Left lung (tissue), 10 donors: ENCODE data around the gene BDKRB2. TPM values are rescaled to one million over a fixed set of nuclear protein-coding genes. Genes with fewer than 3 reads are reported as not detected.

Experiments used
- ATAC-seq: fragments of 200-7000 bp; cut with Tn5 transposase; one replicate; pipeline ENCODE4 v1.9.1; 2020; ENCODE audit warnings: moderate library complexity
- DNase-seq, 4 donors: peaks; one replicate each; pipeline ENCODE4 v3.0.0-alpha.2; 2013 to 2020
- H3K27ac ChIP-seq, 2 donors: fragments of 200-600 bp; sonication (generic) in 1 of 2; one replicate each; pipeline versions ENCODE4 v1.5.0 to v1.8.0; 2020 to 2021
- H3K27me3 ChIP-seq, 2 donors: fragments of 200-600 bp; sonication (generic) in 1 of 2; one replicate each; pipeline versions ENCODE4 v1.5.0 to v1.8.0; 2020 to 2021
- H3K36me3 ChIP-seq, 2 donors: fragments of 200-600 bp; sonication (generic) in 1 of 2; one replicate each; pipeline versions ENCODE4 v1.5.0 to v1.8.0; 2020 to 2021
- H3K4me1 ChIP-seq, 2 donors: fragments of 200-600 bp; one replicate each; pipeline ENCODE4 v1.8.0; 2021
- H3K4me3 ChIP-seq, 2 donors: fragments of 200-600 bp; sonication (generic) in 1 of 2; one replicate each; pipeline versions ENCODE4 v1.5.0 to v1.8.0; 2020 to 2021; ENCODE audit warnings: mild to moderate bottlenecking in 1 of 2
- H3K9me3 ChIP-seq, 2 donors: fragments of 200-600 bp; sonication (generic) in 1 of 2; one replicate each; pipeline versions ENCODE4 v1.5.0 to v1.8.0; 2020 to 2021
- intact Hi-C, 2 donors: fragments of 100-400 bp; cut with DNase I; formaldehyde crosslinking; loops; one replicate each; pipeline versions ENCODE4 v1.11.2 to v1.14.2; 2022
- polyA plus RNA-seq, 6 donors: library from polyadenylated mRNA; unstranded; fragments of 120-200 nt; gene quantifications; one replicate each; pipeline ENCODE4 v1.2.1, GENCODE V29; 2013; ENCODE audit not compliant: insufficient read length in 6 of 6
- total RNA-seq, 2 donors: library from RNA; stranded (reverse); fragmentation: NEBNext Ultra II Directional; extraction: Animal tissue kit (Norgen Biotek cat#: 25700); gene quantifications; one replicate each; pipeline ENCODE4 v1.2.1, GENCODE V29; 2021
- TF ChIP-seq, protein P1 (sequence below), 2 donors: fragments of 200-600 bp; sonication (generic) in 1 of 2; IDR thresholded peaks; one replicate each; pipeline versions ENCODE4 v1.5.0 to v1.8.0; 2021; ENCODE audit warnings: antibody characterized with exemption in 2 of 2
- donor health status: DM: no; HTN: yes; CAD: no.
- donor health status: DM: no; HTN: no; CAD: no.

The BDKRB2 gene
- total and polyA plus RNA-seq, 8 donors: 0.80 to 1.9 (median 1.2) TPM

DNA sequence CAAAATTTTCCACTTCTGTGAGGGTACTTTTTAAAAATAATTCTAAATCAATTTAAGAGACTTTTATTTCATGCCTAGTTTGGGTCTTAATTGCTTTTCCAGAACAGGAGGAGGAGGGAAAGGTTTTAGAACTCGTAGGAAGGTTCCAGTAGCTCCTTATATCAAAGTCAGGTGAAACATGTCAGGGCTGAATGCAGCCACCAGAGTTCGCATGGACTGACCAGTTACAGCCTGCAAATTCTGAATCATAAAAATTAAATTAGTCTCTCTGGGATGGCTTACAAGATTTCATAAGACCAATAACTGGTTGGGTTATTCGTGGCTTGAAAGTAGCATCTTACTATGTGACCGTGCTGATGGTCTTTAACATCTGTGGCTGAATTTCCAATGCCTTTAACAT is 51.8 kb downstream of the BDKRB2 start:
- ATAC-seq (no peak), DNase-seq (peak in 1 of 4 donors; percentile 3)
- TF ChIP-seq, protein P1, sequence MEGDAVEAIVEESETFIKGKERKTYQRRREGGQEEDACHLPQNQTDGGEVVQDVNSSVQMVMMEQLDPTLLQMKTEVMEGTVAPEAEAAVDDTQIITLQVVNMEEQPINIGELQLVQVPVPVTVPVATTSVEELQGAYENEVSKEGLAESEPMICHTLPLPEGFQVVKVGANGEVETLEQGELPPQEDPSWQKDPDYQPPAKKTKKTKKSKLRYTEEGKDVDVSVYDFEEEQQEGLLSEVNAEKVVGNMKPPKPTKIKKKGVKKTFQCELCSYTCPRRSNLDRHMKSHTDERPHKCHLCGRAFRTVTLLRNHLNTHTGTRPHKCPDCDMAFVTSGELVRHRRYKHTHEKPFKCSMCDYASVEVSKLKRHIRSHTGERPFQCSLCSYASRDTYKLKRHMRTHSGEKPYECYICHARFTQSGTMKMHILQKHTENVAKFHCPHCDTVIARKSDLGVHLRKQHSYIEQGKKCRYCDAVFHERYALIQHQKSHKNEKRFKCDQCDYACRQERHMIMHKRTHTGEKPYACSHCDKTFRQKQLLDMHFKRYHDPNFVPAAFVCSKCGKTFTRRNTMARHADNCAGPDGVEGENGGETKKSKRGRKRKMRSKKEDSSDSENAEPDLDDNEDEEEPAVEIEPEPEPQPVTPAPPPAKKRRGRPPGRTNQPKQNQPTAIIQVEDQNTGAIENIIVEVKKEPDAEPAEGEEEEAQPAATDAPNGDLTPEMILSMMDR (IDR thresholded peaks at IDR 0.05): no peak
- H3K27me3 ChIP-seq: peaks cover 0 to 22% of the 10 kb centered on the region in 2 donors
- peak overlapping the region in 1 of 2 donors; percentile 45 for H3K27ac ChIP-seq
- no peaks in the 10 kb centered on the region for H3K36me3 ChIP-seq
- no peak overlapping the region for H3K4me3 ChIP-seq
- intact Hi-C loops: no loop called here
- no peaks in the 10 kb centered on the region for H3K9me3 ChIP-seq
- H3K4me1 ChIP-seq: no peaks in the 10 kb centered on the region

DNA sequence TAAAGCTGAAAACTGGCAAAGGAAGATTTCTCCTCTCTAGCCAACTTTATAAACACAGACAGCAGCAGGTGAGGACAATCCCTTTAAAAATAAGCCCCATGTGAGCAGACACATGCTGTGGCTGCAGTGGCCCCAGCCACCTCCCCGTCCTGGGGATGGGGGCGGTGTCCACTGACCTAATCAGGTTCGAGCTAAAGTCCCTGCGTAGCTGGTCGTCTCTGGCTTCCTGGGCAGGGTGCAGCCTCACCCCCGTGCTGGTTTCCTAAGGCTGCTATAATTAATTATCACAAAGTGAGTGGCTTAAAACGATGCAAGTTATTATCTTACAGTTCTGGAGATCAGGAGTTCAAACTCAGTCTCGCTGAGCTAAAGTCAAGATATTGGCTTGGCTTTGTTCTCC is 52.4 kb downstream of the BDKRB2 start:
- TF ChIP-seq, protein P1 (IDR thresholded peaks at IDR 0.05): no peak
- H3K36me3 ChIP-seq: no peaks in the 10 kb centered on the region
- H3K27me3 ChIP-seq: peaks cover 0 to 22% of the 10 kb centered on the region in 2 donors
- ATAC-seq (no peak), DNase-seq (peak in 1 of 4 donors; percentile 51)
- no peaks in the 10 kb centered on the region for H3K4me1 ChIP-seq
- no peak overlapping the region for H3K4me3 ChIP-seq
- H3K27ac ChIP-seq: no peak overlapping the region
- no peaks in the 10 kb centered on the region for H3K9me3 ChIP-seq
- intact Hi-C loops: no loop called here

DNA sequence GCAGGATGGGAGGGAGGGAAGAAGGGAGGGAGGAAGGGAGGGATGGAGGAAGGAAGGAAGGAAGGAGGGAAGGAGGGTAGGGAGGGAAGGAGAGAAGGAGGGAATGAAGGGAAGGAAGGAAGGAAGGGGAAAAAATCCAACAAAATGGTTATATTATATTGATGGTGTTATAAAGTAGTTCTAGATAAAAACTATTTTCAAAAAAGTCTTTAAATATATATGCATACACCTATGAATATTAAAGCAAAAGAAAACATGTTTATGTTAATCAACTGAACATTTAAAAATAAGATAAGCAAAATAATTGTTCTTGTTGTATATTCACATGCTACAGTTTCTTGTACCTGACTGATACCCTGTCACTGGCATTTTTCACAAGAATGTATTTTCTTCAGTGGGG is 53.3 kb downstream of the BDKRB2 start:
- Histone ChIP-seq H3K4me3 (no peak overlapping the region), H3K9me3 (no peaks in the 10 kb centered on the region), H3K27me3 (peaks cover 0 to 22% of the 10 kb centered on the region in 2 donors), H3K27ac (no peak overlapping the region), H3K36me3 (no peaks in the 10 kb centered on the region), H3K4me1 (no peaks in the 10 kb centered on the region)
- no peak for ATAC-seq
- no peak for DNase-seq
- intact Hi-C loops: no loop called here
- TF ChIP-seq, protein P1 (IDR thresholded peaks at IDR 0.05): no peak

DNA sequence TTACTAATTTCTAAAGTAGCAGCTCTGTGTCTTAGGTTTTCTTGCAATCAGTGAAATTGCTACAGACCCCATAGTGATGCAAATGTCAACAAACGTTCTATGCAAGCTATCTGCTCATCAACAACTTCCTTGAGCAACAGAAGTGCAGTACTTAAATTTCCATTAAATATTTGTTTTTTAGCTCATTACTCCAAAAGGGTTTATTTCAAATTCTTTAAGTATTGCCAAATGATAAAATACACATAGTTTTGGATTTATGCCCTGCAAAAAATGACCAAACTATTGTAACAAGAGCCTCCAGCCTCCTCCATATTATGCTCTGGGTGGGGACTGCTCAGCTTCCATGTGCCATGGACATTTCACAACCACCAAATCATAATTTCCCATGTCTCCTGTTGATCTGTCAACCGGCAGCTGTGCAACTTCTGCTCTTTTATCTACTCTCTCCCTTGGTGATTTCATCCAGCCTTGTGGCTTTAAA is 55.7 kb downstream of the BDKRB2 start:
- intact Hi-C loops: no loop called here
- Histone ChIP-seq H3K27ac (no peak overlapping the region), H3K4me3 (no peak overlapping the region), H3K4me1 (no peaks in the 10 kb centered on the region), H3K9me3 (no peaks in the 10 kb centered on the region), H3K27me3 (peaks cover 0 to 22% of the 10 kb centered on the region in 2 donors), H3K36me3 (no peaks in the 10 kb centered on the region)
- DNase-seq (peak in 2 of 4 donors; percentile 87 to 94), ATAC-seq (peak; percentile 77)
- TF ChIP-seq, protein P1 (IDR thresholded peaks at IDR 0.05): no peak

GRCh38 chr14:96261053-96261452 is 56.4 kb downstream of the BDKRB2 start:
- intact Hi-C loops: no loop called here
- no peaks in the 10 kb centered on the region for H3K4me1 ChIP-seq
- no peak overlapping the region for H3K4me3 ChIP-seq
- no peaks in the 10 kb centered on the region for H3K9me3 ChIP-seq
- H3K27me3 ChIP-seq: peaks cover 0 to 18% of the 10 kb centered on the region in 2 donors
- no peak for DNase-seq
- no peaks in the 10 kb centered on the region for H3K36me3 ChIP-seq
- peak; percentile 4 for ATAC-seq
- TF ChIP-seq, protein P1 (IDR thresholded peaks at IDR 0.05): no peak
- H3K27ac ChIP-seq: no peak overlapping the region
